HG03521 (cell line): ENCODE results near the gene PAF1.
"Not testable (repeated sequence)": the region's sequence is repeated elsewhere in the genome, so short reads cannot be mapped to it uniquely, and the experiment has no call there.

ENCODE experiments used
- ATAC-seq: cut with Tn5 transposase; IDR thresholded peaks from one replicate; pipeline ENCODE4 v1.9.1; 2021; ENCODE audit warnings: mild to moderate bottlenecking, moderate library complexity; ENCODE audit not compliant: unreplicated experiment

PAF1 gene

DNA sequence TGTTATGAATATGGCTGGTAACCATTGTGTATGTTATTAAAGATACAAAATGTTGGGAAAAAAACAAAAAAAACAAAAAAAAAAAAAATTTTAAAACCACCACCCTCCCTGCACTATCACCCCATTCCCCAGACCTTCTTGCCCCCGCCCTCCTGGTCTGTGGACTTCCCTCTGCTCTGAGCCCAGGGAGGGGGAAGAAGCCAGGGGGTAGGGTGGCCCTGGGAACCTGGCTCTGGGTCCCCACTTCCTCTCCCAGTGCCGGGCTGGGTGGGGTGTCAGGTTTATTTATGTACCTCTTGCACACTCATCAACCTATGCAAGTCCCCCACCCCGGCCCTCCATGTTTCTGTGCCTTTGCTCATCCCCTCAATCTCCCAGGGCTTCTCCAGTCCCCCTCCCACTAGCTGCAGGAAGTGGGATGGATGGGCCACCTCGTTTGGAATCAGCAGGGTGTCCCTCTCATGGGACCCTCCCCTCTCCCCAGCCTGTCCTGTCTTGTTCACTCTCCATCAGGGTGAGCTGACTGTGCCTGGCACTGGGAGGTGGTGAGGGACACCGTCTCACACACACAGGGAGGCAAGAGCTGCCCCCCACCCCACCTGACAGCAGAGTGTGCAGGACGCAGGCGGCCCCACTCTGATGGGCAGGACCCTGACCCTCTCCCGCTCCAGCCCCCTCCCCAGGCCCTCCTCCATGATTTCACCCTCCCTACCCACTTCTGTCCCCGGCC, 5.9 kb downstream of the PAF1 start:
- no peak for ATAC-seq

DNA sequence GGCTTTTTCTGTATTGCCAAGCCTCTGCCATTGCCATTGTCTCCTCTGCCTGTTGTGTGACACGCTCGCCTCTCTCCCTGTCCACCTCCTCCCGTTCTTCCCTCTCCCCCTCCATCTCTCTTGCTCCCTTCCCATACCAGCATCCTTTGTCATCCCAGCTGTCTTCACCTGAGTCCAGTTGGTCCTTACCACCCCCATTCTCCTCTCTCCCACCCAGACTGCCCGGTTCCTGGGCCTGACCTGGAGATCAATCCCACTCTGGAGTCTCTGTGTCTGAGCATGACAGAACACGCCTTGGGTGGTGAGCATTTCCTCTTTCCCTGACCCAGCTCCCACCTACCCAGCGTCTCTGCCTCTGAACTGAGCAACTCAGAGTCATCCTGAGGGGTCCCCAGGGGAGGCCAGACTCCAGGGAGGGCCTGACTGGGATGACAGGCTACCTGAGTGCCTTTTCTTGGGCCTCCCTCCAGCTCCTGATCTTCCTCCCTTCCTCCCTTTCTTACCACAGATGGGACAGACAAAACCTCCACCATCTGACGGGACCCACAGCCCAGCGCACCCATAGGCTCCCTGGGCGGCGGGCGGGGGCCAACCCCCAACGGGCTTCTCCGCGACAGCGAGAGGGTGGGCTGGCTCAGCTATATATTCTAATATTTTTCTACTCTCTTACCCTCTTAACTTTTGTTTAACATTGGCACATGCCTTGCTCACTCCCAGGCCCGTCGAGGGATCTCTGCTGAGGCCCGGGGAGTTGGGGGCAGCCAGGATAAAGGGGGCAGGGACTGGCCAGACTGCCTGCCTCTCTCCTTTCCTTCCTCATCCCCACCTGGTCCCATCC, 7.7 kb downstream of the PAF1 start:
- ATAC-seq = no peak

DNA sequence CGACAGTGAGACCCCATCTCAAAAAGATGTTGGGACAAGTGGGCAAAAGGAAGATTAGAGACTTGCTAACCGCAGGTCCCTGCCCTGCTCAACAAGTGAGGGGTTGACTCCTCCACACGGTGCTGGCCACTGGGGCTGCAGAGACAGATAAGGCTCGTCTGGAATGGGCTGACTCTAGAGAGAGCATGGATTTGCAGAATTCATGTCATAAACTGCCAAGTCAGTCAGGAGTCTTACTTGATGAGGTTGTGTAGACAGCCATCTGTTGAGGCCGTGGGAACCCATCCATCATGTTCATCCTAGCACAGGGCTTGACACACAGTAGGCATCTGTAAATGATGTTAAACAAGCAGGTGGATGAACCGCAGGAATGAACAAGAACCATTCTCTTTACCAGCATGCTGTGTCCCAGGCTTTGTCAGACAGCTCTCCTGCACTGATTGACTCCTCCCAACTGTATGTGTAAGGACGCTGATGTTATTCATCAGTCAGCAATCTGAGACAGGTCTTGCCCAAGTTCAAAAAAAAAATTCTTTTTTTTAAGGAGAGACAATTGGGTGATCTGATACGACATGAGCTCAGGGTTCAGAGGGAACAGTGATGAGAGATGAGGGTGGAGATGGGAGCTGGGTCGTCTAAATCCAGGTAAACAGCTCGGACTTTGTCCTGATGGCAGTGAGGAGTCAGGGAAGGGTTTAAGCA, 8.8 kb downstream of the PAF1 start:
- no peak for ATAC-seq

DNA sequence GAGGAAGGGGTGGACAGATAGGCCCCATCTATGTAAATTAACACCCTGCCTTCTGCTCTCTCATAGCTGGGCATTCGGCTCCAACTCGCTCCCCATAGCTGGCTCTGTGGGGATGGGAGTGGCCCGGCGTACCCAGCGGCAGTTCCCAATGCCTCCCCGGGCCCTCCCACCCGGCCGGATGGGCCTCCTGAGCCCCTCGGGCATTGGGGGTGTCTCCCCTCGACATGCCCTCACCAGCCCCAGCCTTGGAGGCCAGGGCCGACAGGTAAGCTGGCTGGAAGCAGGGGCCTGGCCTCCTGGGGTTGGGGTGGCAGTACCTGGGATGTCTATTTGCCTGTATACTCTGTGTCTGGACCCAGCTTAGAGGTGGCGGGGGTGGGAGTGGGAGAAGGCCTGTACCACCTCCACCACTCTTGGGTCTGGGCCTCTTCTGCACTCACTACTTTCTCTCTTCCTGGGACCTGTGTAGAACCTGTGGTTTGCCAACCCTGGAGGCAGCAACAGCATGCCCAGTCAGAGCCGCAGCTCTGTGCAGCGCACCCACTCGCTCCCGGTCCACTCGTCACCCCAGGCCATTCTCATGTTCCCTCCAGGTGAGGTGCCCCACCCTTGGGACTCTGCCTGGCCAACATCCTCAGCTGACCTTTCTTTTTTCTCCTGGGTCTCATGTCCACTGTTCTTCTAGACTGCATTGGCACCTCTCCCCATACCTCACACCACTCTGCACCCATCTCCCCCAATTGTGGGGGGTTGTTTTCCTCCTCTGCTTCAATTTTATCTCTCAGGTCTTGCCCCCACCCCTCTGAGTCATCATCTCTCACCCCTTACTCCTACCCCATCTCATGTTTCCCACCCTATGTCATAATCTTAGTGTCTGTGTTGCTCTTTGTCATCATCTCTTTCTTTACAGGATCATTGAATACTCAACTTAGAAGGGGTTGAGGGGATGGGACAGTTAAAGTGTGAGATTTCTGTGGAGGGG, 10.1 kb downstream of the PAF1 start:
- no peak for ATAC-seq

DNA sequence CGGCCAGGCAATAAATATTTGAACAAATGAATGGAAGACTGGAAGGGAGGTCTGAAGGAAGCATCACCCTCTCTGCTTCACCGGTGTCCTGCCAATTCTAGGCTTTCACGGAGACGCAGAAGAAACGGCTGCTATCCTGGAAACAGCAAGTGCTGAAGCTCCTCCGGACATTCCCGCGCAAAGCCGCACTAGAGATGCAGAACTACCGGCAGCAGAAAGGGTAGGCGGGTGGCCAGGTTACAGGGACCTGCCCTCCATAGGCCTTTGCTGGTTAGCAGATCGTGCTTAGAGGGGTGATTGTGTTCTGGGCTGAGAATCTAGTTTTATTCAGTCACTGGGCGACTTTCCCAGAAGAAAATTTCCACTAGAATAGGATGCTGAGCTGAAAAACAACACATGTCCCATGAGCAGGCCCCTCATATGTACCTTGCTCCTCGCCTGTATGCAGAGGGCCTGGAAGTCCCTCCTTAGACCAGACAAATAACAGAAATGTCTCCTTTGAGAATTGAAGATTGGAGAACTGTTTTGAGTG, 11.0 kb downstream of the PAF1 start:
- no peak for ATAC-seq

DNA sequence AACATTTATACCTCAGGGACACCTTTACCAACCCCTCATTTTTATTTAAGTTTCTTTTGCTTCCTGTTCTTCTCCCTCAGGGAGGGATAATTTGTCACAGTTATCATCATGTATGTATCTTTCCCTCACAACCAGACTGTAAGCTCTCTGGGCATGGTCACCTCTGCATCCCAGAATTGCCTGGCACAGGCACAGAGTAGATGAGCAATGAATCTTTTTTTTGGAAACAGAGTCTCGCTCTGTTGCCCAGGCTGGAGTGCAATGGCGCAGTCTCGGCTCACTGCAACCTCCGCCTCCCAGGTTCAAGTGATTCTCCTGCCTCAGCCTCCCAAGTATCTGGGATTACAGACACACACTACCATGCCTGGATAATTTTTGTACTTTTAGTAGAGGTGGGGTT, 11.5 kb downstream of the PAF1 start:
- ATAC-seq = not testable (repeated sequence)

DNA sequence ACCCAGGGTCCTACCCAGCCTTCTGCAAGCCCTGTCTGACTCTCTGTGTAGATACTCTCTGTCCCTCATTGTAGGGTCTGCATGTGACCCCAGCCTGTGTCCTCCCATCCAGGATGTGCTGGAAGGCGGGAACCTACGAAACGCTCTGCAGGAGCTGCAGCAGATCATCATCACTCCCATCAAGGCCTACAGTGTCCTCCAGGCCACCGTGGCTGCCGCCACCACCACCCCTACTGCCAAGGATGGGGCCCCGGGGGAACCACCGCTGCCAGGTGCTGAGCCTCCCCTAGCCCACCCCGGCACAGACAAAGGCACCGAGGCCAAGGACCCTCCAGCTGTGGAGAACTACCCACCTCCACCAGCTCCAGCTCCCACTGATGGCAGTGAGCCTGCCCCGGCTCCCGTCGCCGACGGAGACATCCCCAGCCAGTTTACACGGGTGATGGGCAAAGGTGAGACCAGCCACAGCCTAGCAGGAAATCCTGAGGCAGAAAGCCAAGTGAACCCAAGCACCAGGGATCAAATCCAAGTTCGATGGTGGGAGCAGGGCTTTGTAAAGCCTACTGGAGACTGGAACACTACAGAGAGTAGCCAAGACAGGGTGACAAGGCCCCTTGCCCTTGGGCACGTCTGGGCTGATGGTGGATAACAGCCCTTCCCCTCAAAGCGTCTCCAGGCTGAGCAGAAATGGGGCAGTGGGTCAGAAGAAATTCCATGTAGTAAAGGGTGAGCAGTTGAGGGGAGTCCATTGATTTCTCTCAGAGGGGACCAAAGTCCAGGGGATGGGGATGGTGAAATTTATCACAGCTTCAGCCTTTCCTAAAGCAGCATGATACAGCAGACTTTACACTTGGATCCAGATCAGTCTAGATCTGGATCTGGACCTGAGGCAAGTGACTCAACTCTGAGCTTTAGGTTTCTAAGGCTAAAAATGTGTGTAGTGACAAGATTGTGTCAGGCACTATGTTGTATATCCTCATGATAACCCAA, 13.2 kb downstream of the PAF1 start:
- ATAC-seq = no peak

DNA sequence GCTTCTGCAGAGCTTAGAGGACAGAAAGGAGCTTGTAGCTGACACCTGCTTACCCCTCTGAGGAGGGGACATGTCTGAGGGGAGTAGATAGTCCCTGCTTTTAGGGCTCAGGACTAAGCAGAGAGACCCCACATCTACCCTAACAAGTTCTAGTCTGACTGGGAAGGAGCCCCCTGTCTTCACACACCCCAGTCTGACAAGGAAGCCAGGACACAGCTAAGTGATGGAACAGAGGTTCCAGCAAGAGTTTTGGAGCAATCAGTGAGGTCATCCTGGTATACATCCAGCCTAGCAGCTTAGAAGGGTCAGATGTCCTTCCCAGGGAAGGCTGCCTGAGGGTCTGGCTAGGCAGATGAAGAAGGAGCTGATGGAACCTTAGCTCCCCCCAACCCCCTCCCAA, 15.0 kb downstream of the PAF1 start:
- ATAC-seq = no peak

DNA sequence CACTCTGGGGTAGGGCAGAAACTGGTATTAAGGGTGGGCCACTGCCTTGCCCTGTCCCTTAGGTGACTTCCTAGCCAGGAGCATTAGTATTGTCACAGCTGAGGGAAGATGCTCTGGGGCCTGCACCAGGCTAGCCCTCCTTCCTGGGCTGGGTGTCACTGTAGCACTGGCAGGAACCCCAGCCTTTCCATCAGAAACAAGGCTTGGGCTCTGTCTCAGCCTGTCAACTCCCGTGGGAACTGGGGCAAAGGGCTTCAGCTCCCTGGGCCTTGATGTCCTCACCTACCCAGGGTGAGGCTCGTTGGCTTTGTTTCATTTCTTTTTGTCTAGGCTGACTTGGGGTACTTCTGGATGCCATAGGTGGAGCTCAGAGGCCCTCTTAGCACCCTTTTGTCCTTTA, 18.0 kb downstream of the PAF1 start:
- no peak for ATAC-seq

DNA sequence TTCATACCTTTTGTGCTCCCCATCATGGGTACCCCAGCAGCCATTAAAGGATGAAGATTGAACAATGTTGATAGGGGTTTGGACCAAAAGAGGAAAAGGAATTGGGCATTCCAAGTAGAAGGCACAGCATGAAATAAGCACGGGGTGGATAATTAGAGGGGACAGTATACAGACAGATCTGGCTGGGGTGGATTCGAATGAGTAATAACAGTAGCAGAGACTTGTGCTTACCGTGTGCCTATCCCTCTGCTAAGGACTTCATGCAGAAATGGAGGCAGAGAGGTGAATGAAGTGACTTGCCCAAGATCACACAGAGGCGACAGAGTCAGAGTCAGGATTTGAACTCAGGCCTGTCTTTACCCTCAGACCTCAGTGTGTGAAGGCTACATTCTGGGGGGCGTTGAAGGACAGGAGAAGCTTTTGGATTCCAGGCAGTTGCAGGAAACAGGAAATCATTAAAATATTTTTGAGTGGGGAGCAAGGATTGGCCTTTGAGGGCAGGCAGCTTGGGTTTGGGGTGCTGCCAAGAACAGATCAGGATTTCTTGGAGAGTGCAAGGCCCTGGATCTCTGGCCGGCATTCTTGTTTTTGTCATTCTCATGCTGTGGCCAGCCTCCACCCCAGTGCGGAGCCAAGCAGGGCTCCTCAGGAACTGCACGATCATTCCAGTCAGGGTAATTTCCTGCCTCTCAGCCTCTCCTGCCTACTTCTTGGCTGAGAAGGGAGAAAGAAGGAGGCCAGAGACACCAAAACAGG, 18.7 kb downstream of the PAF1 start:
- ATAC-seq = no peak

DNA sequence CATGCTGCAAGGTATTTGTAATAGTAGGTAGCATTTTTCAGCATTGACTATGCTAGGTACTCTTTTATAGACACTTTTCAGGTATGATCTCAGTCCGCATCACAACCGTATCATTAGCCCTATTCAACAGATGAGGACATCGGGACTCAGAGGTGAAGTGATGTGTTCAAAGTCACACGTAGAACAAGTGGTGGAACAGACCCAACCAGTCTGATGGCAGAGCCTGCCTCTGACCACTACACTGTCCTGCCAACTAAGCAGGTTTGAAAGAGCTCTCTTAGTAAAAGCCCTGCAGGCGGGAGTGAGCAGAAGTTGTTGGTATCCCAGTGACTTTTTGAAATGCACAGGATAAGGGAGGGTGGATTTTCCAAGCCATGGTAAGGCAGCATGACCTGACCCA, 20.2 kb downstream of the PAF1 start:
- ATAC-seq = no peak

DNA sequence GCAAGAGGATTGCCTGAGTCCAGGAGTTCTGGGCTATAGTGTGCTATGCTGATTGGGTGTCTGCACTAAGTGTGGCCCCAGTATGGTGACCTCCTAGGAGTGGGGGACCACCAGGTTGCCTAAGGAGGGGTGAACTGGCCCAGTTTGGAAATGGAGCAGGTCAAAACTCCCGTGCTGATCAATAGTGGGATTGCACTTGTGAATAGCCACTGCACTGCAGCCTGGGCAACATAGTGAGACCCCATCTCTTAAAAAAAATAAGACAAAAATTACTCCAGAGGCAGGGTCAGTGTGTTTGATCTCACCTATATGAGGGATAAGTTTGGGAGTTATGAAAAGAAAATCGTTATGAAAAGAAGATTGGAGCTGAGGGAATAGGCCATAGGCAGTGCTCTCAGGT, 21.7 kb downstream of the PAF1 start:
- no peak for ATAC-seq

DNA sequence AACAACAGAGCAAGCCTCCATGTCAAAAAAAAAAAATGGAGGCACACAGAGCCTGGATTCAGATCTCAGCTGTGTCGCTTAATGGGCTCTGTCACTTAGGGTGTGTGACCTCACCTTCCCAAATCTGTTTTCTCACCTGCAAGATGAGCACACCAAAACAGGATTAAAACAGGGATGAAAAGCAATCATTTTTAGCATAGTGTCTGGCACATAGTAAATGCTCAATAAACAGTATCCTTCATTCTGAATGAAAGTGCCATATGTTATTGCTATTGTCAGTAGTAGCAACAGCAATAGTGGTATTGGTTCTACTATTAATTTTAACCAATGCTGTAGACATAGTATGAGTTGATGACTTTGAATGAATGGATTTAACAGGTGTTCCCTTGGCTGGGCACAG, 25.4 kb downstream of the PAF1 start:
- ATAC-seq = no peak

DNA sequence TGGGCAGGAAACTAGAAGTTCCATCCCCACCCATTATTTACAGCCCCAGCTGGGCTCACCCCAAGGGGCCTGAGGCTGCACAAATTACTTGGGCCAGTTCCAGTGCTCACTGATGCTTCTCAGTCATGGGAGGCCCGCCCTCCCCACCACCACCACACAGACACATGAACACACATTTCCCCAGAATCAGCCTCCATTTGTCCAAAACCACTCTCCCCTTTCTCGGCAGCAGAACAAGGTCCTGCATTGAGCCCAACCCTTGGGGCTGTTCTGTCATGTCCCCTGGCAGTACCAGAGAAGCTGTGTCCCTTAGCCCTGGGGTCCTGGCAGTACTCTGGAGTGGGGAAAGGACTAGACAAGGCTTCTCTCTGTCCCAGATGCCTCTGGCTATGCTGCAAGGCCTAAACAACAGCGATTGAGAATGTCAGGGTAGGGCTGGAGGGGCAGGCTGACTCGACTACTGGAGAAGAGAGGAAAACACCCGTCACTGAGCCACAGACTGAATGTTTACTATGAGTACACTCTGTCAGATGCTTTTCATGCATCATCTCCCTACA, 26.9 kb downstream of the PAF1 start:
- no peak for ATAC-seq

DNA sequence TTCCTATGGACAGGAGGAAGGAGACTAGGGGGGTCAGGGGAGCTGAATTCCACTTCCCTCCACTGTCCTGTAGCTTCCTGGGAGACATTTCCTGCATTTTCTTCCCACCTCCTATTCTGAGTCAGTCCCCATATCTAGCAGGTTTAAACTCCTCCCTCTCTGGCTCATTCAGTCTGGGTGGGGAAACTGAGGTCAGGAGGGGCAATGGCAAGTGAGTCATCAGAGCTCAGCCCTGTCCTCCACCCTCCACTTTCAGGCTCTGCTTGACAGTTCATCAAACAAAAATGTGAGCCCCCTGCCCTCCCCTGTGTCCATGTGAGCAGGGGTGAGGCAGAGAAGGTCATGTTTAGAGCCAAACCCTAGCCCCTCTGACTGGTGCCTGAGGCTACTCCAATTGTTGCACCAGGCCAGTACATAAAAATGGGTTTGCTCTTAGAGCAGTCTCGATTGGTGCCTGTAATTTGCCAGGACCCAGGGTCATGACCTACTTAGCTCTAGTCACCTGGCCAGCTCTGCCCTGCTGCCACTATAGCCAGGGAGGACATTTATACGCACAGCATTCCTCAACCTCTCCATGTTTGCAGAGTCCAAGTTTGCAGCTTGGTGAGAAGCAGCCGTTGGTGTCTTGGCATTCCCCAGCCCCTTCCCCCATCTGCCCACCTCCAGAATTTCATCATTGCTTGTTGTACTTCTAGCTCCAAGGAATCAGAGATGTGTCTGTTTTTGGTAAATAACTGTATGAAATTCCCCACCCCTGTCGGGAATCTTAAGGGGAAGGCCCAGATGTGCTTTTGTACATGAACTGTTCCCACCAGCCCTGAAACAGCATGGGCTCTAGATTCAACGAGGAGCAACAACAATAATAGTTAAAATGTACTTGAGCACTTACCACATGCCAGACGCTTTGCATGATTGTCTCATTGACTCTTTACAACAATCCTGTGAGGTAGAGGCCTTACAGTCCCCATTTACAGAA, 27.9 kb downstream of the PAF1 start:
- ATAC-seq = no peak

DNA sequence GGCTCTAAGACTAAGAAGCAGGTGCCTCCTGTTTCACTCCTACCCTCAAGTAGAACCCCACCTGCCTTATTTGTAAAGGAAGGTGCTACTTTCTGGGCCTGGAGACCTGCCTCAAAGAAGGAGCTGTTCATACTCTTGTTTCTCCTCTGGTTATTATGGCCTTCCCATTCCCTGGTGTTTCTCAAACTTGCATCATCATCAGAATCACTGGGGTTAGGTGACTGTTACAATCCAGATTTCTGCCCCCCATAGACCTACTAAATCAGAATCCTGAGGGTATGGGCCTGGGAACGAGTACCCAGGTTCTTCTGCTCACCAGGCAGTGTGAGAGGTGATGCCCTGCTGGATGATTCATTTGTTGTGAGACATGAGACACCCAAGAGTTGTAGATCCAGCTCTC, 30.3 kb downstream of the PAF1 start:
- ATAC-seq = no peak

DNA sequence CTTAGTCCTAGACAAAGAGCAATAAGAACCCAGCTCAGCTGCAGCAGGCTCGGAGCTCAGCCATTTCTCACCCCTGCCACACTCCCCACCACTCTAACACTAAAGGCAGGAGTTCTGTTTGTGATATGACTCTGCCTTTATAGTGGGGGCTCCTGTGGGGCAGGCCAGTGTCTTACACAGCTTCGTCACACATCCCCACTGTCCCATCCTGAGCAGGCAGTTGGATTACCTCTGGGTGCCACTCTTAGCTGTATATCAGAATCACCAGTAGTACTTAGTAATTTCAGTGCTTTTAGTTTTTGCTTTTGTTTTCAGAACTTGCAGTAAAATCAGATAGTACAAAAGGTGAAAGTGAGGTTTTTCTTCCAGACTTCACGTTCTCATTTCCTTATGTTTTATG, 31.9 kb downstream of the PAF1 start:
- ATAC-seq = no peak
